HG03064 (cell line): ENCODE measurements around the gene EFHD2.
"Not testable (repeated sequence)": the region's sequence is repeated elsewhere in the genome, so short reads cannot be mapped to it uniquely, and the experiment has no call there.

ENCODE experiments used
- ATAC-seq: cut with Tn5 transposase; IDR thresholded peaks from one replicate; pipeline ENCODE4 v1.9.1; 2021; ENCODE audit warnings: low read depth; ENCODE audit not compliant: unreplicated experiment

EFHD2 gene, protein sequence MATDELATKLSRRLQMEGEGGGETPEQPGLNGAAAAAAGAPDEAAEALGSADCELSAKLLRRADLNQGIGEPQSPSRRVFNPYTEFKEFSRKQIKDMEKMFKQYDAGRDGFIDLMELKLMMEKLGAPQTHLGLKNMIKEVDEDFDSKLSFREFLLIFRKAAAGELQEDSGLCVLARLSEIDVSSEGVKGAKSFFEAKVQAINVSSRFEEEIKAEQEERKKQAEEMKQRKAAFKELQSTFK

DNA sequence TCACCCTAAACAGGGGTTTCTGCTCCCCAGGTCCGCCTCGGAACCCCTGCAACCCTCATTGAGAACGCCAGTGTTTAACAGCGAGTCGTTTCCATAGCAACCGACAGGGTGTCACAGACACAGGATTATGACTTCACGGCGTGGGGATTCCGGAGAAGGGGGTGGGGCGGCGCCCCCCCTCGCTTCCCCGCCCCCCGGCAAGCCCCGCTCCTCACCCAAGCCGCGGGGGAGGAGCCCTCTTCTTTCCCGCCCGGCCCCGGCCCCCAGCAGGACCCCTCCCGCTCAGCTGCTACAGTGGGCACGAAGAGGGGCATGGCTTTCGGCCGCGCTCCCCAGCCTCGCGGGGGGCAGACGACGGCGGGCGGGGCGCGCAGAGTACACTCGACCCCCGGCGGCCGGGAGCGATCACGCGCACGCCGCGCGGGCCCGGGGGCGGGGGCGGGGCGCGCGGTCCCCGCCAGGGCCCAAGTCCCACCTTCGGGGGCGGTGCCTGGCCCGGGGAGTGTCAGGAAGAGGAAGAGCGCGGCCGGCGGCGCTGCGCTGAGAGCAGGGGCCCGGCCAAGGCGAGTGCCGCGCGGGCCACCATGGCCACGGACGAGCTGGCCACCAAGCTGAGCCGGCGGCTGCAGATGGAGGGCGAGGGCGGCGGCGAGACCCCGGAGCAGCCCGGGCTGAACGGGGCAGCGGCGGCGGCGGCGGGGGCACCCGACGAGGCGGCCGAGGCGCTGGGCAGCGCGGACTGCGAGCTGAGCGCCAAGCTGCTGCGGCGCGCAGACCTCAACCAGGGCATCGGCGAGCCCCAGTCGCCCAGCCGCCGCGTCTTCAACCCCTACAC lies at the start of gene EFHD2:
Gene EFHD2 (plus strand): TSS at position 501 of the 835 bp plus-strand sequence. CDS start 84 bp downstream, at position 585.
- peak; percentile 79 for ATAC-seq

- ATAC-seq = no peak
Observed at GRCh38 chr1:15360700-15361099, 49.0 kb upstream of the EFHD2 start.

- ATAC-seq = no peak
Observed at GRCh38 chr1:15362096-15362736, 47.5 kb upstream of the EFHD2 start.

- no peak for ATAC-seq
Observed at GRCh38 chr1:15362737-15363128, 47.0 kb upstream of the EFHD2 start.

DNA sequence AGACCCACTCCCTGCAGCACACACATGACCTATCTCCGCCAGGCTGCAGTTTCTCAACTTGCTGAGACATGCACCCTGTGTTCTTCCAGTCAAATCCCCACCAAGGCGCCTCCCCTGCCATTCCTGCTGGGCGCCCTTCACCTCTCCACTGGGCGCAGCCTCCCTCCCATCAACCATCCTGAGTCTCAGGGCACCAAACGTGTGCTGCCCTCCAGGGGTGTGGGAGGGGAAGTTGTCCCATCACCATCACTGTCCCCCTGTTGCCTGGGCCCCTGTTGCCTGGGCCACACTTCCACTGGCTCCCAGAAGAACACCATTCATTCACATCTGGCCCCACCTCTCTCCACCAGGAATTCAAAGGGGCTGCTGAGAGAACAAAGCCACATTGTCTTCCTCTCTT lies 44.9 kb upstream of the EFHD2 start:
- no peak for ATAC-seq

GRCh38 chr1:15368888-15369287 lies 40.8 kb upstream of the EFHD2 start:
- ATAC-seq = no peak

DNA sequence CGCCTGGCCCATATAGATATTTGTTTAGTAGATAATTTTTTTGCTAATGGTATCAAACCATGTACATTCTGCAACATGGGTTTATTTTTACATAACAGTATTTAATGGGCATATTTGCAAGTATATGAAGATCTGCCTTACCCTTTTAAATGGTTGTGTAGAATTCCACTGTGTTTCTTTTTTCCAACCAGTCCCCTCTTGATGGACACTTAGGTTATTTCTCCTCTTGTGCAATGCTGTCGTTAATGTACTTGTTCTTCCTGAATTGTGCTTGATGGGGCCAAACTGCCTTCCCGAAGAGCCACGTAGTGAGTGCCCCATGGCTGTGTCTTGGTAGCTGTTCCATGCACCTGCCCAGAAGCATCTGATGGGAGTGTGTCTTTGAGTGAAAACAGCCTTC lies 39.4 kb upstream of the EFHD2 start:
- no peak for ATAC-seq

- ATAC-seq = no peak
Observed at GRCh38 chr1:15370781-15371520, 38.7 kb upstream of the EFHD2 start.

GRCh38 chr1:15371610-15372545 lies 37.8 kb upstream of the EFHD2 start:
- ATAC-seq = no peak

- ATAC-seq = no peak
Observed at GRCh38 chr1:15378729-15379128, 31.0 kb upstream of the EFHD2 start.

- ATAC-seq = not testable (repeated sequence)
Observed at GRCh38 chr1:15379151-15379550, 30.5 kb upstream of the EFHD2 start.

GRCh38 chr1:15380601-15381508 lies 28.8 kb upstream of the EFHD2 start:
- no peak for ATAC-seq

- no peak for ATAC-seq
Observed at GRCh38 chr1:15381805-15382204, 27.9 kb upstream of the EFHD2 start.

DNA sequence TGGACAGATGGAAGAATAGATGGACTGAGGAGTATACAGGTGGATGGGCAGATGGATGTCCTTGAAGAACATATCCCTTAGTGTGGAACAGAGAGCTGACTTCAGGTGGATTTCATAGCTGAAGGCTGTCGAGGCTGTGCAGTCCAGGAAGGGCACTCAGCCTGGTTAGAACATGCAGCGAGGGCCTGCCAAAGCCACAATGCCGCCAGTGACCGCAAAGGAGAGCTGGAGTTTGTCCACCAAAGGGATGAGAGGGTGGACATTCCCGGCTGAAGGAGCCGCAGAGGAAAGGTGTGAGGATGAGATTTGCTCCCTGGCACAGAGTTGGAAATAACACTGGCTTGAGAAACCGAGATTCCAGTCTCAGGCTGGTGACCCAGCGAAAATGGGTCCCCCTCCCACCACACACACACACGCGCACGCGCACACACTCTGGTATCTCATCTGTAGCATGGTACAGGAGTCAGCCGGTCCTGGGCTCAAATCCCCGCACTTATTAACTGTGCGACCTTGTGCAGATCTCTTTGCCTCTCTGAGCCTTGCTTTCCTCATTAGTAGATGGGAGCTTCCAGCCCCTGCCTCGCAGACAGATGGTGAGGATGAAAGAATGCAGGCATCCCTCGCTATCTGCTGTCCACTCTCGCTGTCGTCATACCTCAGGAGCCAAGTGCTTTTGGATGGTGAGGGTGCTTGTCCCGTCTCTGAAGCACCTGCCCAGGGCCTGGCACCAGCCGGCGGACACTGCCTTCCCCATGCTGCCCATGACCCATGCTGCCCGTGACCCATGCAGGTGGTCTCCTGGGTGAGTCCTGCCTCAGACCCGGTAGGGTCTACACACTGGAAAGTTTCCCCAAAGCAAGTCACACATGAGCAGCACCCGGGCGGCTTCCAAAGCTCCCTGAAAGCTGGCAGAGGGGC lies 26.8 kb upstream of the EFHD2 start:
- ATAC-seq = no peak

DNA sequence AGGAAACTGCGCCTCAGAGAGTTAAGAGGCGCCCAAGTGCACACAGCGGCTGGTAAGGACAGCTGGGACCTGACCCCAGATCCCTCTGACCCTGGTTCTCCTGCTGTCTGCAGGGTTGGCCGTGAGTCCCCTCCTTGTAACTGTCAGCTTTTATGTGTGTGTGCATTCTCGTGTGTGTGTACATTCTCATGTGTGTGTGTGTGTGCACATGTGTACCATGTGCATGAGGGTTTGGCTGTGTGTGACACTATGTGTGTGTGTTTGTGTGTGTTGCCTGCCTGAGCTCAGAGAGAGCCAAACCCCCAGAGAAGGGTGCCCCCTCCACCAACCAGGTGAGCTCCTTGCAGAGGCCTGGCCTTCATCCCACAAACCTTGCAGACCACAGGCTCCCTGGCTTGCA lies 25.9 kb upstream of the EFHD2 start:
- no peak for ATAC-seq

GRCh38 chr1:15384301-15384901 lies 25.3 kb upstream of the EFHD2 start:
- no peak for ATAC-seq

GRCh38 chr1:15385420-15385819 lies 24.3 kb upstream of the EFHD2 start:
- no peak for ATAC-seq
